ENCODE data around the gene KCNJ9.

The KCNJ9 gene

GRCh38 chr1:160066829-160067745 lies 14.3 kb upstream of the KCNJ9 start:
- DNase-seq (ENCODE audit: low read depth in 2 of 2), result no peak

DNA sequence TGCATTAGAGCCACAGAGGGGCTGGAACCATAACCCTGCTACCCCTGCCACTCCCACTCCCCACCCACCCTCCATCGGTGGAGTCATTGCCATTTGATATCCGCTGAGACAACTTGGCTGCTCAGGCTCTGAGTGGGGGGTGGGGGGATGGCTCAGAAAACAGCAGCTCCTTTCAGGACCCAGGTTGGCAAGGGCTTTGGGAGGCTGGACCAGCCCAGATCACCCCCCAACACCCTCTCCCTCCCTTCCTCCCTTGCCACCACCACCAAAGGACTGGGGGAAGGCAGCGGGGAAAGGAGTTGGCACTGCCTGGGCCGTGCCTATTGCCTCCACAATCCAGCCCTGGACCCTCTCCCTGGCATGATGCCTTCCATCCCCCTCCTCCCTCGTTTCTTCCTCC lies 13.1 kb upstream of the KCNJ9 start:
- no peak for DNase-seq (ENCODE audit: low read depth in 2 of 2)

DNA sequence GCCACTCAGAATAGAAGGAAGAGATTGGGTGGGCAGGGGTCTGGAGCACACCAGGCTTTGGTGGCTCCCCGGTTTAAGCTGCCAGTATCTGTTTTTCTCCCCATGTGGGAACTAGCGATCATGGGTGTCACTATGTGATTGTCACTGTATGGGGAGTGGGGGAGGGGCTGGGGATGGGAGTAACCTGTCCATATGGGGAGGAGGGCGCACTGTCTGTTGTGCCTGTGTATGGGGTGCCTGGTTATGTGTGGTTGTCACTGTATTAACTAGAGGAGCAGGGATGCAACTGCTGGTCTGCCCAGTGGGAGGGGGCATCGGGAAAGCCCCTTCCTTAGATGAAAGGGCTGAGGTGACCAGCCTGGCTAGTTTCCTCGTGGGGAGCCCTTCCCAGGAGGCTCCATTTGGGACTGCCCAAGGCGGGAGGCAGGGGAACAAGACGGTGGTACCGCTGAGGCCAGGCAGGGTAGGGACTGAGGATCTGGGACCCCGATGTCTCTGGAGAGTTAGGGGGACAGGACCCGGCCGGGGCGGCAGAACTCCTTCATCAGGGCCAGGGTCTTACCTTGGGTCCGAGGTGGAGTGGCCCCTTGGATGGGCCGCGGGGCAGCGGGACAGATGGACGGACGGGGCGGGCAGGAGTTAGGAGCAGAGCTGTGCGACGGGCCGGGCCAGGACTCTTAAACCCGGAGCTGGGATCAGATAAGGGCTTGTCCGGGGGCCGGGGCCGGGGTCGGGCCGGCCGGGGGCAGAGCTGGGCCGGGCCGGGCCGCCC lies 11.7 kb upstream of the KCNJ9 start, which contains the start of gene KCNJ10:
TSS of gene KCNJ10 (minus strand) at position 701 of the 772 bp plus-strand sequence. CDS start 27,628 bp downstream, outside the sequence.
- DNase-seq (ENCODE audit: low read depth in 2 of 2), result no peak

DNA sequence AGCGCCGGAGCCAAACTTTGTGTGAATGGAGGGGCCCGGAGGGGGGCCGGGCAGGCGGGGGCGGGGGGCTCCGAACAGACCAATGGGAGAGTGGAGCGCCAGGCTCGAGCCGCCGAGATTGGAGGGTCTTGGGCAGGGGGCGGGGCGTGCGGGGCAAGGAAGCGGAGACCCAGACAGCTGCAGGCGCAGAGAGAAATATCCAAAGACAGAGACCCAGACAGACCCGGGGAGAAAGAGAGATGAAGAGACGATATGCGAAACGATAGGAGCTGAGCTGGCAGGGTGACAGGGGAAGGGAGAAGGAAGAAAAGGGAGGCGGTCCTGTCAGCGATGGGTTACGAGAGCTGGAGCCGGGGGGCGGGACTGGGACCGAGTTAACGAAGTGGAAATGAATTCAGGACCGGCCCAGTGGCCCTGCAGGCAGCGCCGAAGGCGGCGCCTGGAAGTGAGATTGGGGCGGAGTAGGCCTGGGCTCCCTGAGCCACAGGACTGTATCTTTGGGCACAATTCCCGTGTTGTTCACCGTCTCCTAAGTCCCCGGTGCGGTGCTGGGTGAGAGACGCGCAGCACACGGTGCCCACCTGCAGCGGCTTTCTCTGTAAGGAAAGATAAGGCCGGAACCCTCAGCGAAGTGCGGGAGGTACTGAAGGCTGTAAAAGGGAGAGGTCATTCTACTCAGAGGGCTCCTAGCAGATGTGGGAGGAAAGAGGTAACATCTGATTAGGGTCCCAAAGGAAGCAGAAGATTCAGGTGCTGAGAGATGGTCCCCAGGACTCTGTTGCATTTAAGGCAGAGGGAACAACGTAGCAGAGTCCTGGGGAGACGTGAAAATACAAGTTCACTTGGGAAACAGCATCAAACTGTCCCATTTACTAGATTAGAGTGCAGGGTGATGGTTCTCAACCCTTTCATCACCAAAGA lies 10.8 kb upstream of the KCNJ9 start:
- DNase-seq (ENCODE audit: low read depth in 2 of 2), result peak; percentile 51 to 62

GRCh38 chr1:160071289-160071688 lies 10.0 kb upstream of the KCNJ9 start:
- no peak for DNase-seq (ENCODE audit: low read depth in 2 of 2)

GRCh38 chr1:160074865-160075264 lies 6.5 kb upstream of the KCNJ9 start:
- DNase-seq (ENCODE audit: low read depth in 2 of 2), result no peak

- no peak for DNase-seq (ENCODE audit: low read depth in 2 of 2)
Observed at GRCh38 chr1:160075836-160076235, 5.5 kb upstream of the KCNJ9 start.

DNA sequence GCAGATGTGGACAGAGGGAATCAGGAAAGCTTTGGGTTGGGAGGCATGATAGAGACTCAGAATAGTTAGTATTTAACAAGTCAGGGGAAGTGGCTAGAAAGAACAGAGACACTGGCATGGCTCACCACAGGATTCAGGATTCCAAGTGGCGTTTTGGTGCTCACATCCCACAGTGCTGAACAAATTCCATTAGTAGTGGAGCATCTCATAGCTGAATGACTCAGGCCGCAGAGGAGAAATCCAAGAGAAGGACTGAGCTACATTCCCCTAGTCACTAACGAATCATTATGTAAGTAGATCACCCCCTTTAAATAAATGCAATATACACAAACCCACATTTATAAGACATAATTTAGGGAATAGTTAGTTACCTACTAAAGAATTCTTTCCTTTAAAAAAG lies 5.0 kb upstream of the KCNJ9 start:
- no peak for DNase-seq (ENCODE audit: low read depth in 2 of 2)

DNA sequence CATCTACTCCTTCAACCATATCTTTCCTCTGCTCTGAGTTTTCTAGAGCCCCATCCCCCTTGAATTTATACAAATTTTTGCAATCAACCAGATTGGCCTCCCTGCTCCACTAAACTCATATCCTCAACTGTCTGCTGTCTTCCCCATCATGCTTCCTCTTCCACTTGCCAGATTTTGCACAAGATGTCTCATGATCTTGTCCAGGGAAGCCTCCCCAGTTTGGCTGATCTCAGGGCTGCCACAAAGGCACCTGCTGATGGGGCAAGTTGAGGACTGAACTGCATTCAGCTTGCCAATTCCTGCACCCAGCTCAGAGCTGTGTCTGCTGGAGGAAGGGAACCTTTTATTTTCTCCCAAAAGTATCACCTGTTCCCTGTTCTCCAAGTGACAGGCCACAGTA lies 3.9 kb upstream of the KCNJ9 start:
- DNase-seq (ENCODE audit: low read depth in 2 of 2), result no peak

DNA sequence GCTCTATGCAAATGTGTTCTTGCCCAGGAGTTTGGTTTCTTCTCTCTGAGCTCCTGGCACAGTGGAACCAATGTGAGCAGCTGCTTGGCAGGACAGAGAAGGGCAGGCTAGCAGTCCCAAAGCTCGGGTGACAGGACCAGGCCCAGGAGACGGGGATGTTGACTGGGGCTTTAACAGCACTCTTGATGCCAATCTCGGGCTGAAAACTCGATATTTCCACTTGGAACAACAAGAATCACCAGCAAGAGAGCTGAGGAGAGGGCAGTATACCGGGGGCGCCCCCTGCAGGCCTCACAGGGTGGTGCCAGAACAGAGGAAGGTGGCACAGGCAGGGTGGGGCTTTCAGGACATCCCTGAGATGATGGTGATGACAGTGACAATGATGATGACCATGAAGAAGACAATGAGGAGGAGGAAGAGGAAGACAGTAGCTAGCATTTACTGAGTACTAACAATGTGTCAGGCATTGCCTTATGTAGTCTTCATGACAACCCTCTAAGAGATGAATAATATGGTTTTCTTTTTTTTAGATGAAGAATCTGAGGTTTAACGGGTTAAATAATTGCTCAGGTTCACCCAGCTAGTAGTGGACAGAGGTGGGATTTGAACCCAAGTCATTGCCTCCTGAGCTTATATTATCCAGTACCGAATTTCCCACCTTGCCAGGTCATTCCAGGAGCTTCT lies 2.7 kb upstream of the KCNJ9 start:
- peak; percentile 40 to 63 for DNase-seq (ENCODE audit: low read depth in 2 of 2)

GRCh38 chr1:160079448-160079847 lies 1.9 kb upstream of the KCNJ9 start:
- no peak for DNase-seq (ENCODE audit: low read depth in 2 of 2)

- no peak for DNase-seq (ENCODE audit: low read depth in 2 of 2)
Observed at GRCh38 chr1:160080381-160081100, 797 bp upstream of the KCNJ9 start.

GRCh38 chr1:160082487-160082886 lies 1.1 kb downstream of the KCNJ9 start:
- DNase-seq (ENCODE audit: low read depth in 2 of 2), result no peak

DNA sequence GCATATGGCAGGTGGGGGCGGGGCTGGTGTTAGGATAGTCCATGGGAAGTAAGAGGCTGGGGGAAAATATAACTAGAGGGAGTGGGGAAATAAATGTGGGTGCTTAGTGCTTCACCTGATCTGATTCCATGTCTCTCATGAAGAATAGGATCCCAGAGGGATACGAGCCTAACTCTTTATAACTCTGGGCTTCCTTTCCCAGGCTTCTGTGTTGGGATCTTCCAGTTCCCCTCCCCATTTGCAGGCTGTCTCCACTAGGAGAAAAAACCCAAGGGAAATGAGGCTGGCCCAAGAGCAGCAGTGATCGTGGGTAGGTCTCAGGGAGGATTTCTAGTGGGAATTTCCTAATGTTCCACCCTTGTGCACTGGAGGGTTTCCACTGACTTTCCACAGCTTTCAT lies 1.6 kb downstream of the KCNJ9 start:
- no peak for DNase-seq (ENCODE audit: low read depth in 2 of 2)

- DNase-seq (ENCODE audit: low read depth in 2 of 2), result peak; percentile 49 to 58
Observed at GRCh38 chr1:160083968-160084770, 2.8 kb downstream of the KCNJ9 start.

DNA sequence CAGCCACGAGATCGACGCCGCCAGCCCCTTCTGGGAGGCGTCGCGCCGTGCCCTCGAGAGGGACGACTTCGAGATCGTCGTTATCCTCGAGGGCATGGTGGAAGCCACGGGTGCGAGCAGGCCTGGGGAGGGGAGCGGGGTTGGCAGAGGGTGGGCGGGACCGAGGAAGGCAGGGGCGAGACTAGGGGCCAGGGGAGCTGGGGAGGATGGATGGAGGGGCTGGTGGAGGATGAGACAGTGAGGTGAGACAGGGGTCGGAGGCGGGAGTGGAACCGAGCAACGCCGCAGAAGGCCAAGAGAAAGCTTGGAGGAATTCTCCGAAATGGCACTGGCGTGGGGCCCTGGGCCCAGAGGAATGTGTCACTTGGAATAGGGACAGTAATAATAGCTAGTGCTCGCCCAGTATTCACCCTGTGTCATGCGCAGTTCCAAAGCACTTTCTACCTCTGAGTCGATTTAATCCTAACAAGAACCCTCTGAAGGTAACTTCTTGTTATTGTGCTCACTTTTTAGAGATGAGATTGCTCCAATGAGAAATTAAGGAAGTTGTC lies 3.5 kb downstream of the KCNJ9 start:
- DNase-seq (ENCODE audit: low read depth in 2 of 2), result no peak

GRCh38 chr1:160085686-160086455 lies 4.5 kb downstream of the KCNJ9 start:
- DNase-seq (ENCODE audit: low read depth in 2 of 2), result peak; percentile 70 to 74

DNA sequence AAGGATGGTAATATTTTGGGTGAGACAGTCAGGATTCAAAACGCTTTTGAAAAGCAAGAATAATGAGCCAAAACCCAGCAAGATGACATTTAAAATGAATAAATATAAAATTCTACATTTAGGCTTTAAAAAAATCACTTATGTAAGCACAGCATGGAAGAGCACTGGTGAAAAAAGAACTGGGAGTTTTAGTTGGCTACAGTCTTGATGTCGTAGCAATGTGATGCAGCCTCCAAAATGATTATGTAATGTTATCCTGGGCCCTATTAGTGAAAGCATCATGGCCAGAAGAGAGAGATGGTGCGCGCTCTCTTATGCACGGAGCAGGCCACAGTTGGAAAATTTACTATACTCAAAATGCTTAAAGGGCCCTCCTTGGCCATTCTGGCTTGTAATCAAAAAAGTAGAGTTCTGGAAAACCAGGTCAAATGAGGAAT lies 5.1 kb downstream of the KCNJ9 start:
- no peak for DNase-seq (ENCODE audit: low read depth in 2 of 2)

Measured in stimulated activated CD8-positive, alpha-beta memory T cell treated with anti-CD3 and anti-CD28 coated beads, Interleukin-2, amount 100 ng/mL, for 48 hours (primary cell).